GM19395 (cell line): ENCODE data around the gene TRIM51.
"Not testable (repeated sequence)": the region's sequence is repeated elsewhere in the genome, so short reads cannot be mapped to it uniquely, and the experiment has no call there.

Experiments used
- ATAC-seq: cut with Tn5 transposase; IDR thresholded peaks from one replicate; pipeline ENCODE4 v1.9.1; 2021; ENCODE audit warnings: mild to moderate bottlenecking, moderate library complexity; ENCODE audit not compliant: unreplicated experiment

The TRIM51 gene, protein sequence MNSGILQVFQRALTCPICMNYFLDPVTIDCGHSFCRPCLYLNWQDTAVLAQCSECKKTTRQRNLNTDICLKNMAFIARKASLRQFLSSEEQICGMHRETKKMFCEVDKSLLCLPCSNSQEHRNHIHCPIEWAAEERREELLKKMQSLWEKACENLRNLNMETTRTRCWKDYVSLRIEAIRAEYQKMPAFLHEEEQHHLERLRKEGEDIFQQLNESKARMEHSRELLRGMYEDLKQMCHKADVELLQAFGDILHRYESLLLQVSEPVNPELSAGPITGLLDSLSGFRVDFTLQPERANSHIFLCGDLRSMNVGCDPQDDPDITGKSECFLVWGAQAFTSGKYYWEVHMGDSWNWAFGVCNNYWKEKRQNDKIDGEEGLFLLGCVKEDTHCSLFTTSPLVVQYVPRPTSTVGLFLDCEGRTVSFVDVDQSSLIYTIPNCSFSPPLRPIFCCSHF

DNA sequence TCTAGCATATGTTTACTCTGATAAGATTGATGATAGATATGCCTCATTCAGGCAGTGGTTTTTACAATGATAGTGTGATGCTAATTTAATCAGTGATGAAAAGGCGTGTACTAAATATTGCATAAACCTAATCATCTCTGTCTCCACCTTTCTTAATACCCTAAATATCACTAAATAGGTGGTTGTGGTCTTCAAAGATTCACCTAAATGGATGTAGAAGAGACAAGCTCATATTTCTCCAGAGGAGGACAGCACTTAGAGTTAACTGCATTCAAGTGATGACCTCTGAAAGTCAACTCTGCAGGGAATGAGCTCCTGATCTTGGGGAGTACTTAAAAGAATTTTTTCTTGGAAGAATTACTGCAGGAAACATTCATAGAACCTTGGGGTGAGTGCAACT is at the start of gene TRIM51:
Gene TRIM51, plus strand, starts transcription at position 301 of the 400 bp plus-strand sequence. CDS start 2,132 bp downstream, outside the sequence.
- ATAC-seq, result not testable (repeated sequence)

DNA sequence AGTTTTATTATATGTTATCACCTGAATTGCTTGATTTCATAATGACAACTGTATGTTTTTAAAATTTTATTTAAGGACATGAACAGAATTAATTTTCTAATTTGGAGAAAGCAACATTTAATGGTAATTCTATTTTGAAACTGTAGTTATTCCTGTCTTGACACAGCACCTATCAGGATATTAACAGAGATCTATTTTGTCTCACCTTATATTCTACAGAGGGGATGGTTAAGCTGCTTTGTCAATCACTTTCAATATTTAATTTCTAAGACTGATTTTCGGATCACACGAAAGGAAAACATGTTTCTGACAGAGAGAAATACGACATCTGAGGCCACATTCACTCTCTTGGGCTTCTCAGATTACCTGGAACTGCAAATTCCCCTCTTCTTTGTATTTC is 44.6 kb upstream of the TRIM51 start, which contains the start of gene OR5D16:
Gene OR5D16, plus strand, starts transcription at position 301 of the 400 bp plus-strand sequence. Its CDS starts 0 bp downstream, at position 301.
- ATAC-seq, result no peak

DNA sequence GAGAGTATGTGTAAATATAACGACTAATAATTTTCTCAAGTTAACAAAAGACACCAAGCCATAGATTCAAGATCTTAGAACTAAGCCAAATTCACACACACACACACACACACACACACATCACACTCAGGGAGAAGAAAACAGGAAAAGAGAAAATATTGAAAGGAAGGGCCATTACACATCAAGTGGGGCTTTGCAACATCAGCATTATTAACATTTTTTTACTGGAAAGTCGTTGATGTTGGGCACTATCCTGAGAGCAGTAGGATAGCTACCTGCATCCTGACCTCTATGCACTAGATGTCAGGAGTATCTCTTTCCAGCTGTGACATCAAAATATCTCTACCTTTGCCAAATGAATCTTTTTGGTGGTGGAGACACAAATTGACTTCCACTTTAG is 35.6 kb upstream of the TRIM51 start:
- no peak for ATAC-seq

DNA sequence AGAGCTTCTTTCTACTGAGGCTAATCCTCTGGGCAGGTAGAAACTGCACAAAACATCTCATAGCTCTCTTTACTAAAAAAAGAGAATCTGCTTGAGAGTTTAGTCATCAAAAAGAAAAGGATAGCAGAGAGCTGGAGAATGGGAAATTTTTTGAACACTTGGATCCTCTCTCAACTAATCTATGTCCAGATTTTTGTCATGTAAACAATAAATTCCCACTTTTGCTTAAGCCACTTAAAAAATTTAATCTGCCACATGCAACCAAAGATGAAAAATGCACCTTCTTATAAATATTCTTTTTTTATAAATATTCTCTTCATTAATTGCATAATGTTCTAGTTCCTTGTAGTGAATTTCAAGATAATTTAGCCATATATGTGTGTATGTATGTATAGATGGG is 34.1 kb upstream of the TRIM51 start:
- no peak for ATAC-seq

DNA sequence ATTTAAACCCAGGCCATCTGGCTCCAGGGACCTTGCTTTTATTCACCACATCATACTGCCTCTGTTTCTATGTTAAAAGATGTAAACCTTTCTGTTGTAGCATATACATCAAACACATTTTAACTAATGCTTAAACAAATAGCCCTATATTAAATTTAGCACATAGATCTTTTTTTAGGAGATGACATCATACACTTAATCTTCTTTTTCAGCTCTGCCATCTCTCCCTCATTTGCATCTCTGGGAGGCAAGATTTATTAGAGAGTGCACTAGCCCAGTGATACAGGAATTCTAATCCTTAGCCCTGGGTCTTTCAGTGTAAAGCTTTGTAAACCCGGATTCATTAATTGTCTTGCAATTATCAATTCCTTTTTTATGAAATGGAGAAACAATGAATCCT is 31.0 kb upstream of the TRIM51 start:
- ATAC-seq, result no peak

DNA sequence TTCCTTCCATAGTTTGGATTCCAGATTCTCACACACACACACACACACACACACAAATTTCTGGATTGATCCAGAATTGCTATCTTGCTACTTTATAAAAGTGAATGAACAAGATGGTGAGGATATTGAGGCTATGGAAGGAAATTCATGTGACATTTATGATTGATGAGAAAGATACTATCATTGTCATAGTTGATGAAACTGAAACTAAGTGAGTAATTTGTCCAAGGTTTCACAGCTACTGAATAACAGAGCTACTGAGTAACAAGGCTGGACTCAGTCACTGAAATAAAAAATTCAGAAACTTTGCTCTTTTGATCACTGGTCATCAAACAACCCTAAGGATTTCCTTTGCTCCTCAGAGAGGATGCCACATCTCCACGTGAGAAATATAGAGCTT is 28.4 kb upstream of the TRIM51 start:
- no peak for ATAC-seq

DNA sequence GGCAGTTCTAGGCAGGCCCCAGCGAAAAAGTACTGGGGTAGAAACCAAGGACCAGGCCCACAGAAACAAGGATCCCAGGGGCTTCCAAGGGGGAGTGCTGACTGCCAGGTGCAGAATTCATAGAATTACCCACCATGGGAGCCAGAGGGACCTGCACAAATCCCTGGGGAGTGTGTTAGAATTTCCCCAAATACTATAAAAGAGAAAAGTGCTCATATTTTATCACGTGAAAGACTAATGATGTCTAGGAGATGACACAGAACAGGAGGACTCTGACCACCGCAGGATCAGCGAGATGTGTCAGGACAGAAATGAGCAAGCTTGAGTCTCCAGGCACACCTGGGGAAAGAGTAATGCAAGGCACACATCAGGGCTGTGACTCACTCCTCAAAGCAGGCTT is 15.7 kb upstream of the TRIM51 start:
- ATAC-seq, result not testable (repeated sequence)

DNA sequence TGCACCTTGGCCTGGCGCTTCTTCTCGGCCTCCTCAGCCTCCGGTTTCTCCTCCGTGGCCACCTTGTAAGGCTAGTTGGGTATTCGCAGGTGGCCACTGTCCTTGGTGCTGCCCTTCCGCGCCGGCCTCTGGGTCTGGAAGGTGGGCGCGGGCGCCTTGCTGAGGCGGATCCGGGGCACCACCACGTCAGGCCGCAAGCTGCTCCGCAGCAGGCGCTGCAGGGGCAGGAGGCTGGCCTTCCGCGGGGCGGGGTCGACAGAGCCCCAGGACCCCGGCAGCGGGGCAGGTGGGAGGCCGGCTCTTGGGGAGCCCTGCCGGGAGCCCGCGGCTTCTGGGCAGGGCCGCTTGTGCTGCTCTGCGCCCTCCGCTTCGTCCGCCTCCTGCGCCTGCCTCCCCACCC is 10.4 kb upstream of the TRIM51 start:
- ATAC-seq, result not testable (repeated sequence)

DNA sequence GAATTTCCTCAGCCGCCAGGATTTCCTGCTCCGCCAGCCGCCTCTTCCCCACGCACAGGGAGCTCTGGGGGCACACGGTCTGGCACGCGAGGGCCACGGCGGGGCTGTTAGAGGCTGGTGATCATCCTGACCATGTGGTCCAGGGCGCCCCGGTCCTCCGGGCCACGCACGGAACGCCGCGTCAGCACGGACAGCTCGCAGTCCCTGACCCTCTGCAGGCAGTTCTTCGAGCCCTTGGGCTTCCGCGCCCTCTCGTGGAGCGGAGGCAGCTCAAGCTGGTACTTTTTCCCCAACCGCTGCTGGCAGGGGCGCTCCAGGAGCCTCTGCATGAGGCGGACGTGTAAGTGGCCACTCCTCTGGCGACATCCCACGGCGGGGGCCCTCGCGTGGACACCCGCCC is 10.0 kb upstream of the TRIM51 start:
- not testable (repeated sequence) for ATAC-seq

DNA sequence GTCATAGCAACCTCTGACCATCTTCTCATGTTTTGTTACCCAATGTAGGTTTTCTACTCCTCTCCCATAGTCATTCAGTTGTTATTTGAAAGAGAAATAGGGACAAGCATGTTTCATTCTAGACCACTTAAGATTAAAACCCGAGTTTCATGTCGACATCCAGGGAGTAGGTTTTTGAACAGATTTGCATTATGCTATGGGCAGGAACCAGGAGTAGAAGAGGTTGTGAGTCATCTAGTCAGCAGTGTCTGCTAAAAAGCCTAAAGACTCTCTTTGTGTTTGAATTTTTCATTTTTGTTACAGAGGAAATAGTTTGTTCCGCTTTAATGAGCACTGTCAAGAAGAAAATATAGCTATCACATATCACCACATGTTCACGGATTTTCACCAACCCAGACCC is 1.9 kb downstream of the TRIM51 start:
- not testable (repeated sequence) for ATAC-seq

DNA sequence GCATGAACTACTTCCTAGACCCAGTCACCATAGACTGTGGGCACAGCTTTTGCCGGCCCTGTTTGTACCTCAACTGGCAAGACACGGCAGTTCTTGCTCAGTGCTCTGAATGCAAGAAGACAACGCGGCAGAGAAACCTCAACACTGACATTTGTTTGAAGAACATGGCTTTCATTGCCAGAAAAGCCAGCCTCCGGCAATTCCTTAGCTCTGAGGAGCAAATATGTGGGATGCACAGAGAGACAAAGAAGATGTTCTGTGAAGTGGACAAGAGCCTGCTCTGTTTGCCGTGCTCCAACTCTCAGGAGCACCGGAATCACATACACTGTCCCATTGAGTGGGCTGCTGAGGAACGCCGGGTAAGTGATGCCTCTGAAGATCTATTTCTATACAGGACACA is 2.4 kb downstream of the TRIM51 start:
- not testable (repeated sequence) for ATAC-seq

DNA sequence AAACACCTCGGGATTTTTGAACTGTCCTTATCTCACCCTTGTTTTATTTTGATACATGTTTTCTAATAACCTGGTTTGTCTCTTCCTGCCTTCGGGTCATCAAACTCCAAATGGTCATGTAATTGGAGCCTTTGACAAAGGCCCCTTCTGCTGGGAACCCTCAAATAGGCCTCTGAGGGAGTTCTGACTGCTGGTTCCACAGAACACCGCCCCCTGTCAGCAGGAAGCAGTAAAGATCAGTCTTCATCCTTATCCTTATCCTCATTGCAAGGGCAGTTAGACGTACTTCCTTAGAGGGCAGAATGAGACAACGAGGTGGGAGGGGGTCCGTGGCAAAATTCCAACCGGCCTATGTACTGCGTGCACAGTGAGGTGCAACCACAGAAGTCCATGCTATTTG is 12.1 kb downstream of the TRIM51 start:
- no peak for ATAC-seq

DNA sequence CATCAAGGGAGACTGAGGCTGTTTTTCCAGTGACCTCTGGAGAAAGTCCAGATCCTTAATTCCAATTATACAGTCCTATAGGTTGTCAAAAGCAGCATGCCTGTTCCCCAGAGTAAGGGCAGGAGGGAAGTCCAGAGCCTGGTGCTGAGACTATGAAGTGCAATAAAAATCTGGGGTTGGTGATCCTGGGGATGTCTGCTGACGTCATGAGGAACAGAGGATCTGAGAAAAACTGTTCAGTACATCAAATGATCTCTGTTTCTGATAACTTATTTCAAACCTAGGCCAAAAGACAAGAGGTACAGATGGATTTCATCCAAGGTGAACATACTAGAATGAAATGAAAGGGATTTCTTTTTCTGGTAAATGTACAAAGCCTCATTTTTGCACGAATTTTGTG is 19.2 kb downstream of the TRIM51 start:
- no peak for ATAC-seq

DNA sequence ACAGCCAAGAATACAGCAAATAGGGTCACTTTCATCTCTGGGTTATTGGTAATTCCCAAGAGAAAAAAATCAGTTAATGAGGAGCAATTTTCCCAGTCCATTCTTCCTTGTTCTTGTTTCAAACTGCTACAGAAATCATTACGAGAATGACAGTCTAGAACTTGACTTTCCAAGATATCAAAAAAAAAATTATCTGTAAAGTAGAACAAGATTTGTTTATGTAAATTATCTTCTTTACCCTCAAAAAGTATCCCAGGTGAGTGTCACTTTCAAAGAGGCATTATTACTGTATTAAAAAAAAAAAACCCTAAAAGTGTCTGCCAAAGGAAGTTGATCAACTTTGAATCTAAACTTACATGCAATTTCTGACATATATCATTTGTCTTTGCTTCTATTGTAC is 31.4 kb downstream of the TRIM51 start, which contains the start of gene OR5W2:
Gene OR5W2, minus strand, starts transcription at position 101 of the 400 bp plus-strand sequence. Its CDS starts 0 bp downstream, at position 101.
- ATAC-seq, result no peak

DNA sequence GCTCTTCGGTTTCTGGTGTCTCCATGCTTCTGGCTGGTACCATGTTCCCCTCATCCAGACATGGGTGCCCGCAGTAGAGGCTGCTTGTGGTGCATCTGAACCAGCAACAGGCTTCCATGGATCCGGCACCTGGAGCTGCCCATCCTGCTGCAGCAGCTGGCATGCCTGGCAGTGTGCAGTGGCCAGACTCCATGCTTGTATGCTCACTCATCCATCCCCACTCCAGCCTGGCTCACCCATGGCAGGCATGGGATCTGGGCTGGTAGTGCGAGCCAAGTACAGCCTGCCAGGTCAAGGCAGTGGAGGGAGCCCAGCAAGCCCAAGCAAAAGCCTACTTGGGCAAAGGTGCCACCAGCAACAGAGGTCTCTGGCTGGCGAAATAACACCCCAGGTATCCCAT is 37.4 kb downstream of the TRIM51 start:
- ATAC-seq, result no peak

DNA sequence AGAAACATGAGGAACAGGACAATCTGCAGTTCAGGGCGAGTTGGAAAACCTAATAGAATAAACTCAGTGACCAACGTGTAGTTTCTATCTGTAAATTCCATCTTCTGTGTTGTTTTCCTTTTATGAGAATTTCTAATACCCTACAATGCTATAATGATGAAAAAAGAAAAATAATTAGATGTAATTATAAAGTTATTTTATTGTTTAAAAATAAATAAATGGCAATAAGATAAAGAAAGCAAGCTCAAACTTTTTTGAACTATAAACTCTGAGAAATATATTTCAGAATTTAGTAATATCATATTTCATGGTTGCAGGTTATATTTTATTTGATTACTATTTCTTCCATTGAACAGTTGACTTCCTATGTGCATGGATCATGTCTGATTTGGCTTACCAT is 53.2 kb downstream of the TRIM51 start, which contains the start of gene OR5I1:
Gene OR5I1, minus strand, starts transcription at position 101 of the 400 bp plus-strand sequence. Its CDS starts 0 bp downstream, at position 101.
- no peak for ATAC-seq
